ENCODE data around the gene TMEM38B. TPM values are rescaled to one million over a fixed set of nuclear protein-coding genes. Genes with fewer than 3 reads are reported as not detected.

The TMEM38B gene
- total RNA-seq, 1 experiment from 2014 or later = 14.5 TPM

DNA sequence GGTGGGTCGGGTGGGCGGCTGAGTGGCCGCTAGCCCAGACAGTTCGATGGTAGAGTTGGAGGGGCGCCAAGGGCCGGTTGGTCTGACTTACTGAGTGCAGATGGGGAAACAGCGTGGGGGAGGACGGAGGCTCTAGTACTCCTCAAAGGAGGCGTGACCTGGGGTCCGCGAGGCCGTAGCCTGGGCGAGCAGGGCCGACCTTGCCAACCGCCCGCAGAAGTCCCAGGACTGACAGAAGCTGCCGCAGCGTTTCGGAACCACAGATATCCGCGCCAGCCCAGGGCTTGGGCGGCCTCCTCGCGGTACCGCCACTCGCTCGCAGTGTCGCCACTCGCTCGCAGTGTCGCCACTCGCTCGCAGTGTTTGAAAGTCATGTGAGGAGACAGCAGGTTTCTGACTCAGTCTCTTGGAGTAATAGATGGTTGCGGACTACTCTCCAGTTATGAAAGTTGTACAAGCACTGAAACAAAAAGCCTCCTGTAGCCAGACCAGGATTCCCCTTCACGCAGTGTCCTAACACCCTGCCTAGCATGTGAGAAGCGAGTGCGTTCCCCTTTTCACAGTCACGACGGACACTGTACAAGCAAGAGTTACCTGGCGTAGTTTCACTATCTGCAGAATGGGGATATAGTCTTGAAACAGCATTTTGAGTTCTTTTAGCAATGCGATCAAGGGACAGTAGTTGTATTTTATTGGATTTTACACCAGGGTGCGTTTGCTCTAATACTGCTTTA lies 674 bp downstream of the TMEM38B start:
- no TSS peak for BruUV-seq (replicated peaks)
- Mint-ChIP-seq H3K4me1 (ENCODE audit: low read depth, unreplicated experiment) (peaks cover 12% of the 10 kb centered on the region), H3K27me3 (ENCODE audit: unreplicated experiment) (no peaks in the 10 kb centered on the region), H3K9me3 (ENCODE audit: low read depth, unreplicated experiment) (no peaks in the 10 kb centered on the region), H3K4me3 (ENCODE audit: low read depth, unreplicated experiment) (peak overlapping the region; percentile 63), H3K36me3 (ENCODE audit: insufficient read depth, unreplicated experiment) (peaks cover 18% of the 10 kb centered on the region), H3K27ac (ENCODE audit: unreplicated experiment) (peak overlapping the region; percentile 60)
- peak; percentile 37 for DNase-seq
- intact Hi-C loops (cut with micrococcal nuclease; ENCODE audit: unreplicated experiment) = loop anchor here (10.0 kb wide), 1 partner anchor 60 kb away; no protein-coding TSS in a partner anchor
- TF ChIP-seq CTCF (IDR thresholded peaks at IDR 0.05; ENCODE audit: unreplicated experiment) = no peak
- CTCF ChIA-PET = no interaction called here

GRCh38 chr9:105696219-105696793 lies 2.0 kb downstream of the TMEM38B start:
- H3K4me1 Mint-ChIP-seq (ENCODE audit: low read depth, unreplicated experiment) = peaks cover 12% of the 10 kb centered on the region
- no peaks in the 10 kb centered on the region for H3K27me3 Mint-ChIP-seq (ENCODE audit: unreplicated experiment)
- BruUV-seq (replicated peaks) = no TSS peak
- no peak for TF ChIP-seq CTCF (IDR thresholded peaks at IDR 0.05; ENCODE audit: unreplicated experiment)
- H3K27ac Mint-ChIP-seq (ENCODE audit: unreplicated experiment) = no peak overlapping the region
- H3K36me3 Mint-ChIP-seq (ENCODE audit: insufficient read depth, unreplicated experiment) = peaks cover 18% of the 10 kb centered on the region
- H3K9me3 Mint-ChIP-seq (ENCODE audit: low read depth, unreplicated experiment) = no peaks in the 10 kb centered on the region
- CTCF ChIA-PET = no interaction called here
- DNase-seq = no peak
- intact Hi-C loops (cut with micrococcal nuclease; ENCODE audit: unreplicated experiment) = loop anchor here (10.0 kb wide), 1 partner anchor 62 kb away; no protein-coding TSS in a partner anchor
- H3K4me3 Mint-ChIP-seq (ENCODE audit: low read depth, unreplicated experiment) = no peak overlapping the region

DNA sequence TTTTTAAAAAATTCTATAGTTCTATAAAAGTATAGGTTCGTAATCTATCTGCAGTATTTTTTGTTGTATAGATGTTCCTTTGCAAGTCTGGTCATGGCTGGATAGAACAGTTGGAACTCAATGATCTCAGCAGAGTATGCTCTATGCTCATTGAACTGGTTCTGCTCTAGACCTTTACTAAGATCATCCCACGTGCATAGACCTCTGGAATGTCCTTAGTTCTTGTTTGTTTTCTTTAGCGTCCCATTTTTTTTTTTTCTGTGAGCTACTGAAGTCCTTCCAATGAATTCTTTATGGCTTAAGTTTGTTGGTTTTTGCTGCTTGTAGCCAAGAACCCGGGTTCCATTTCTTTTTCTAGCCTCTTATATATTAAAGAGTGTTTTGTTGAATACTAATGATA lies 3.5 kb downstream of the TMEM38B start:
- intact Hi-C loops (cut with micrococcal nuclease; ENCODE audit: unreplicated experiment) = loop anchor here (10.0 kb wide), 1 partner anchor 63 kb away; no protein-coding TSS in a partner anchor
- H3K36me3 Mint-ChIP-seq (ENCODE audit: insufficient read depth, unreplicated experiment) = peaks cover 18% of the 10 kb centered on the region
- TF ChIP-seq CTCF (IDR thresholded peaks at IDR 0.05; ENCODE audit: unreplicated experiment) = no peak
- no TSS peak for BruUV-seq (replicated peaks)
- no peak for DNase-seq
- no peak overlapping the region for H3K4me3 Mint-ChIP-seq (ENCODE audit: low read depth, unreplicated experiment)
- peaks cover 12% of the 10 kb centered on the region for H3K4me1 Mint-ChIP-seq (ENCODE audit: low read depth, unreplicated experiment)
- CTCF ChIA-PET = no interaction called here
- H3K27ac Mint-ChIP-seq (ENCODE audit: unreplicated experiment) = no peak overlapping the region
- H3K9me3 Mint-ChIP-seq (ENCODE audit: low read depth, unreplicated experiment) = no peaks in the 10 kb centered on the region
- H3K27me3 Mint-ChIP-seq (ENCODE audit: unreplicated experiment) = no peaks in the 10 kb centered on the region

- Mint-ChIP-seq H3K4me1 (ENCODE audit: low read depth, unreplicated experiment) (peaks cover 8% of the 10 kb centered on the region), H3K27ac (ENCODE audit: unreplicated experiment) (no peak overlapping the region), H3K36me3 (ENCODE audit: insufficient read depth, unreplicated experiment) (peaks cover 18% of the 10 kb centered on the region), H3K4me3 (ENCODE audit: low read depth, unreplicated experiment) (no peak overlapping the region), H3K9me3 (ENCODE audit: low read depth, unreplicated experiment) (no peaks in the 10 kb centered on the region), H3K27me3 (ENCODE audit: unreplicated experiment) (no peaks in the 10 kb centered on the region)
- intact Hi-C loops (cut with micrococcal nuclease; ENCODE audit: unreplicated experiment) = loop anchor here (10.0 kb wide), 1 partner anchor 64 kb away; no protein-coding TSS in a partner anchor
- no TSS peak for BruUV-seq (replicated peaks)
- no peak for DNase-seq
- TF ChIP-seq CTCF (IDR thresholded peaks at IDR 0.05; ENCODE audit: unreplicated experiment) = no peak
- CTCF ChIA-PET = no interaction called here
These were observed 4.1 kb downstream of the TMEM38B start for GRCh38 chr9:105698348-105698870.
